GM12875 (cell line): ENCODE measurements around the gene ACOT13.
"Not testable (repeated sequence)": the region's sequence is repeated elsewhere in the genome, so short reads cannot be mapped to it uniquely, and the experiment has no call there.

Source experiments
- H3K4me3 ChIP-seq: one replicate; pipeline ENCODE4 v1.5.1; 2011; ENCODE audit warnings: low read depth, low read length, control low read depth
- TF ChIP-seq, protein P1 (sequence below): IDR thresholded peaks from 2 replicates; pipeline ENCODE4 v1.5.1; 2011; ENCODE audit warnings: low read depth, mild to moderate bottlenecking, control low read depth, inconsistent platforms, low read length, moderate library complexity, borderline replicate concordance; ENCODE audit not compliant: insufficient read depth

Gene ACOT13

DNA sequence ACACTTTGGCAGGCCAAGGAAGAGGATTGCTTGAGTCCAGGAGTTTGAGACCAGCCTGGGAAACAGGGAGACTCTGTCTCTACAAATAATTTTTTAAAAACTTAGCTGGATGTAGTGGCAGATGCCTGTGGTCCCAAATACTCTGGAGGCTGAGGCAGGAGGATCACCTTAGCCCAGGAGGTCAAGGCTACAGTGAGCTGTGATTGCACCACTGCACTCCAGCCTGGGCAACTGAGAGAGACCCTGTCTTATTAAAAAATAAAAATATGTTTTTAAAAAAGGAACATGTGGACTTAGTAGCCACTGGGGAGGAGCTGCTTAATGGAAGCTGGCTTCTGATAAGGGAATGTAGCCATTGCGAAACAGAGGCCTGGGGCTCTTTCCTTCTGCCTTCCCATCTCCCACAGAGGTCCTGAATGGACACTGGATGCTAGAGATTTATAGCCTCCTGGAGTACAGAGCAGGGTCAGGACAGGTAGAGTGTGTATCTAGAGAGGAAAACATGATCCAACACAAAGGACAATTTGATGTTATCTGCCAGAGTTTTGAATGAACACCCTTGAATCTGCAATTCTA, 86.1 kb downstream of the ACOT13 start:
- TF ChIP-seq, protein P1, sequence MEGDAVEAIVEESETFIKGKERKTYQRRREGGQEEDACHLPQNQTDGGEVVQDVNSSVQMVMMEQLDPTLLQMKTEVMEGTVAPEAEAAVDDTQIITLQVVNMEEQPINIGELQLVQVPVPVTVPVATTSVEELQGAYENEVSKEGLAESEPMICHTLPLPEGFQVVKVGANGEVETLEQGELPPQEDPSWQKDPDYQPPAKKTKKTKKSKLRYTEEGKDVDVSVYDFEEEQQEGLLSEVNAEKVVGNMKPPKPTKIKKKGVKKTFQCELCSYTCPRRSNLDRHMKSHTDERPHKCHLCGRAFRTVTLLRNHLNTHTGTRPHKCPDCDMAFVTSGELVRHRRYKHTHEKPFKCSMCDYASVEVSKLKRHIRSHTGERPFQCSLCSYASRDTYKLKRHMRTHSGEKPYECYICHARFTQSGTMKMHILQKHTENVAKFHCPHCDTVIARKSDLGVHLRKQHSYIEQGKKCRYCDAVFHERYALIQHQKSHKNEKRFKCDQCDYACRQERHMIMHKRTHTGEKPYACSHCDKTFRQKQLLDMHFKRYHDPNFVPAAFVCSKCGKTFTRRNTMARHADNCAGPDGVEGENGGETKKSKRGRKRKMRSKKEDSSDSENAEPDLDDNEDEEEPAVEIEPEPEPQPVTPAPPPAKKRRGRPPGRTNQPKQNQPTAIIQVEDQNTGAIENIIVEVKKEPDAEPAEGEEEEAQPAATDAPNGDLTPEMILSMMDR, result no peak
- H3K4me3 ChIP-seq, result no peak overlapping the region

DNA sequence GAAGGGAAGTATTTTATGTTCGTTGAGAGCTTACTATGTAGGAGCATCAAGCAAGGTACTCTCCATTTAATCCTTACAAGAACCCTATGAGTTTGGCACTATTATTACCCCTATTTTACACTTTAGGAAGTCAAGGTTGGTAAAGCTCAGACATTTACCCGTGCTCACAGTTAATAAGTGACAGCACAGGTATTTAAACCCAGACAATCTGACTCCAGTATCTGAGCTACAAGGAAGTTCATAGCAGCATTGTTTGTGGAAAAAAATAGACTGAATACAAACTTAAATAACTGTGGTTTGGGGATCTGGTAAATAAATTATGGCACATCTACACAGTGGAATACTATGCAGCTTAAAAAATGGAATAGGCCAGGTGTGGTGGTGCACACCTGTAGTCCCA, 86.7 kb downstream of the ACOT13 start:
- TF ChIP-seq, protein P1, result no peak
- H3K4me3 ChIP-seq, result no peak overlapping the region

DNA sequence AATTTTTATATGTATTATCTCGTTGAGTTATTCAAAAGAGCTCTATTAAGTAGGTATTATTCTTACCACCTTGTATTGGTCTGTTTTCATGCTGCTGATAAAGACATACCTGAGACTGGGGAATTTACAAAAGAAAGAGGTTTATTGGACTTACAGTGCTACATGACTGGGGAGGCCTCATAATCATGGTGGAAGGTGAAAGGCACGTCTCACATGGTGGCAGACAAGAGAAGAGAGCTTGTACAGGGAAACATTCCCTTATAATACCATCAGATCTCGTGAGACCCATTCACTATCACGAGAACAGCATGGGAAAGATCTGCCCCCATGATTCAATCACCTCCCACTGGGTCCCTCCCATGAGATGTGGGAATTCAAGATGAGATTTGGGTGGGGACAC, 87.5 kb downstream of the ACOT13 start:
- H3K4me3 ChIP-seq, result not testable (repeated sequence)
